Thyroid gland (tissue), 4 donors: ENCODE data around the gene UBE2U. TPM values are rescaled to one million over a fixed set of nuclear protein-coding genes. Genes with fewer than 3 reads are reported as not detected.
A peak's percentile ranks its signal among the peaks of the same experiment; 100 is the strongest.

Experiments used
- DNase-seq, 2 donors: peaks; one replicate each; pipeline ENCODE4 v3.0.0-alpha.2; 2019
- H3K27ac ChIP-seq, 3 donors: fragments of 200-600 bp; sonication (generic); 1 replicate in 2 of 3; 2 replicates in 1 of 3; pipeline ENCODE4 v1.5.1; 2016 to 2019; ENCODE audit warnings: mild to moderate bottlenecking in 1 of 3, moderate library complexity in 1 of 3
- H3K27me3 ChIP-seq: fragments of 200-600 bp; sonication (generic); one replicate; pipeline ENCODE4 v1.5.1; 2019
- H3K36me3 ChIP-seq, 2 donors: fragments of 200-600 bp; sonication (generic); one replicate each; pipeline ENCODE4 v1.5.1; 2016 to 2019
- H3K4me1 ChIP-seq, 2 donors: fragments of 200-600 bp; sonication (generic); one replicate each; pipeline ENCODE4 v1.5.1; 2017 to 2019
- H3K4me3 ChIP-seq, 3 donors: fragments of 200-600 bp; sonication (generic); replicated peaks in 1 of 3; 1 replicate in 2 of 3; 2 replicates in 1 of 3; pipeline ENCODE4 v1.5.1; 2016; ENCODE audit warnings: mild to moderate bottlenecking in 1 of 3
- H3K9me3 ChIP-seq: fragments of 200-600 bp; sonication (generic); one replicate; pipeline ENCODE4 v1.5.1; 2017
- CTCF ChIP-seq, 6 experiments: fragments of 200-600 bp in 3 of 6; fragments of 450-650 bp in 3 of 6; sonication (generic) in 3 of 6; IDR thresholded peaks; one replicate each; pipeline ENCODE4 v1.5.1; 2016 to 2019; ENCODE audit warnings: antibody characterized with exemption in 6 of 6, mild to moderate bottlenecking in 2 of 6, inconsistent platforms in 1 of 6, moderate library complexity in 1 of 6
- POLR2A ChIP-seq, 2 donors: fragments of 450-650 bp; IDR thresholded peaks; one replicate each; pipeline ENCODE4 v1.6.1; 2017; ENCODE audit warnings: antibody characterized with exemption in 2 of 2, mild to moderate bottlenecking in 2 of 2, moderate library complexity in 1 of 2
- WGBS, 2 donors: methylation state at CpG; one replicate each; pipeline ENCODE4 v1.1.5; 2017; 5-methylcytosine and 5-hydroxymethylcytosine counted together
- intact Hi-C: fragments of 100-400 bp; cut with DNase I; formaldehyde crosslinking; loops from one replicate; pipeline ENCODE4 v1.15.1; 2023
- total RNA-seq, 4 donors: library from RNA; depleted of rRNA; stranded (reverse); fragments of >200 nt; gene quantifications; one replicate each; pipeline ENCODE4 v1.2.3, GENCODE V29; 2016

The UBE2U gene
- total RNA-seq, 4 donors from 2014 or later, result not detected

- Histone ChIP-seq H3K27me3 (no peaks in the 10 kb centered on the region), H3K36me3 (no peaks in the 10 kb centered on the region), H3K4me3 (no peak overlapping the region), H3K4me1 (no peaks in the 10 kb centered on the region), H3K27ac (no peak overlapping the region), H3K9me3 (no peaks in the 10 kb centered on the region)
- intact Hi-C loops, result no loop called here
- 71 to 84% methylated on average over 2 of the region's 2 CpGs for WGBS, 2 donors
- DNase-seq, result no peak
- TF ChIP-seq POLR2A (IDR thresholded peaks at IDR 0.05) (no peak), CTCF (IDR thresholded peaks at IDR 0.05) (no peak)
Observed at GRCh38 chr1:64209221-64209620, 5.8 kb downstream of the UBE2U start.

DNA sequence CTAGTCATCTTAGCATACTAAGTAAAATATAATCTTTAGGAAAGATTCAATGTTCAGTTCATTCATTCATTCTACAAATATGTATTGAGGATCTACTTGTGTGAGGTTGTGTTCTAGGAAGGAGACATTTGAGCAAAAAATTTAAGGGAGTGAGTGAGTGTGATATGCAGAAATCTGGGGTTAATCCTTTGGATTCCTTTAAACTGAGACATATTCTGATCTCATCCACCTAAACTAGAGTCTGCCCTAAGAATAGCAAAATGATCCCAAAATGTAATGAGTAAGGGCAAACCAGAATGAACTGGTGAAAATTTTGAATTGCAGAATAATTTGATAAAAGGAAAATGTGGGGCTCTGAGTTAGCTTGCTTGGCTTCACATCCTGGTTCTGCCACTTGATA lies 8.6 kb downstream of the UBE2U start:
- no peak overlapping the region for H3K4me3 ChIP-seq
- H3K4me1 ChIP-seq, result no peaks in the 10 kb centered on the region
- no peaks in the 10 kb centered on the region for H3K27me3 ChIP-seq
- TF ChIP-seq POLR2A (IDR thresholded peaks at IDR 0.05) (no peak), CTCF (IDR thresholded peaks at IDR 0.05) (no peak)
- intact Hi-C loops, result no loop called here
- H3K36me3 ChIP-seq, result no peaks in the 10 kb centered on the region
- H3K27ac ChIP-seq, result no peak overlapping the region
- no peak for DNase-seq
- no peaks in the 10 kb centered on the region for H3K9me3 ChIP-seq

GRCh38 chr1:64215576-64215975 lies 12.2 kb downstream of the UBE2U start:
- Histone ChIP-seq H3K4me3 (no peak overlapping the region), H3K36me3 (no peaks in the 10 kb centered on the region), H3K4me1 (no peaks in the 10 kb centered on the region), H3K27ac (no peak overlapping the region), H3K9me3 (no peaks in the 10 kb centered on the region), H3K27me3 (no peaks in the 10 kb centered on the region)
- peak; percentile 71 to 81 for DNase-seq
- intact Hi-C loops, result no loop called here
- no peak for TF ChIP-seq CTCF (IDR thresholded peaks at IDR 0.05)
- 31 to 42% methylated on average over 3 of the region's 3 CpGs for WGBS, 2 donors

DNA sequence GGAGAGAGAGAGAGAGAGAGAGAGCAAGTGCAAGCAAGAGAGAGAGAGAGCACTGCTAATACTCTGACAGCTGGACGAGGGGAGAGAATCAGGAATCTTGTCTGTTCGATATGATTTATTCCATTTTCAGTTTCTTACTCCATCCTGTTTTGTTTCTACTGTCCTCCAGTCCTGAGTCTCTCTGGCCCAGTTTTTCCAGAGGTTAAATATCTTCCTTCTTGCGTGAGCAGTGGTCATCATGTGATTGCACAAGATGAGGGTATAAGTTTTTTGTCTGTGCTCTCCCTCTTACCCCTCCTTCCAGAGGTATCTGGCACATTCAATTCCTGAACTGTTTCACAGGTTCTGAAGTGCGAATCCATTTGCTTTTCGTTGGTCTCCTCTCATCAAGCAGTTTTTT lies 16.8 kb downstream of the UBE2U start:
- intact Hi-C loops, result no loop called here

More for the DNA sequence above, 16.8 kb downstream of the UBE2U start:
- no peak for TF ChIP-seq POLR2A (IDR thresholded peaks at IDR 0.05)
- no peak for TF ChIP-seq CTCF (IDR thresholded peaks at IDR 0.05)
- H3K27me3 ChIP-seq, result no peaks in the 10 kb centered on the region
- H3K9me3 ChIP-seq, result no peaks in the 10 kb centered on the region
- WGBS, 2 donors, result 77 to 81% methylated on average over 5 of the region's 5 CpGs
- H3K36me3 ChIP-seq, result no peaks in the 10 kb centered on the region
- H3K4me3 ChIP-seq, result no peak overlapping the region
- no peak overlapping the region for H3K27ac ChIP-seq
- DNase-seq, result no peak
- H3K4me1 ChIP-seq, result no peaks in the 10 kb centered on the region
